HepG2 (cell line): ENCODE data around the gene PLCL2. TPM values are rescaled to one million over a fixed set of nuclear protein-coding genes. Genes with fewer than 3 reads are reported as not detected.

Experiments
- ATAC-seq: fragments of 200-7000 bp; cut with Tn5 transposase; 3 replicates; pipeline ENCODE4 v1.9.1; 2020; ENCODE audit warnings: mild to moderate bottlenecking, moderate library complexity
- BruUV-seq: library from RNA; stranded (reverse); fragments of 400-500 nt; replicated peaks from 2 replicates; lab custom pipeline; 2021; lab: Mats Ljungman, UMichigan
- CTCF ChIA-PET: fragments of 300-600 bp; formaldehyde crosslinking; extraction: SDS; loops from one replicate; lab custom pipeline; 2021; ENCODE audit warnings: low total read pairs, inconsistent platforms, low intra/inter-chr PET ratio; lab: Yijun Ruan, JAX
- POLR2A ChIA-PET: fragments of 350-600 bp; sonication (Branson Sonifier 250); formaldehyde crosslinking; loops from one replicate; lab custom pipeline; 2020; ENCODE audit warnings: antibody characterized with exemption, inconsistent platforms; lab: Yijun Ruan, JAX
- DNase-seq: peaks from one replicate; pipeline ENCODE4 v3.0.0-alpha.2; 2015; ENCODE audit warnings: low spot score
- FAIRE-seq: peaks from 3 replicates; lab custom pipeline; 2011; peaks lifted over from hg19 to GRCh38; lab: Jason Lieb, UNC
- H2AFZ ChIP-seq: one replicate; pipeline ENCODE4 v1.6.1; 2011; ENCODE audit warnings: low read length, inconsistent platforms
- H3K27ac ChIP-seq: fragments of 300-600 bp; 3 replicates; pipeline ENCODE4 v1.8.0; 2011; ENCODE audit warnings: mixed run types, mild to moderate bottlenecking, mixed read lengths, low read length, inconsistent platforms; ENCODE audit not compliant: insufficient read depth; ENCODE audit errors: extremely low read length
- H3K27me3 ChIP-seq, 2 experiments: fragments of 200-600 bp in 1 of 2; 2 replicates in 1 of 2; 3 replicates in 1 of 2; pipeline versions ENCODE4 v1.6.0 to v1.8.0; 2011; ENCODE audit warnings: low read length in 2 of 2, mild to moderate bottlenecking in 2 of 2, moderate library complexity in 2 of 2, inconsistent platforms in 1 of 2; ENCODE audit not compliant: insufficient read depth in 2 of 2, control insufficient read depth in 1 of 2
- H3K36me3 ChIP-seq, 2 experiments: fragments of 200-600 bp in 1 of 2; replicated peaks in 1 of 2; 2 replicates in 1 of 2; 3 replicates in 1 of 2; pipeline versions ENCODE4 v1.5.1 to v1.8.0; 2011; ENCODE audit warnings: low read length in 2 of 2, inconsistent platforms in 1 of 2; ENCODE audit not compliant: insufficient read depth in 2 of 2, control insufficient read depth in 1 of 2
- H3K4me1 ChIP-seq: 2 replicates; pipeline ENCODE4 v1.5.1; 2012; ENCODE audit warnings: low read length, inconsistent platforms; ENCODE audit not compliant: insufficient read depth
- H3K4me2 ChIP-seq: 2 replicates; pipeline ENCODE4 v1.6.0; 2011; ENCODE audit warnings: low read depth, low read length, inconsistent platforms
- H3K4me3 ChIP-seq, 3 experiments: fragments of 200-600 bp in 1 of 3; sonication (generic), shearing (Covaris generic) in 1 of 3; replicated peaks in 1 of 3; 2 replicates each; pipeline ENCODE4 v1.5.1; 2011 to 2016; ENCODE audit warnings: low read length in 3 of 3, inconsistent platforms in 2 of 3, low read depth in 2 of 3, mild to moderate bottlenecking in 2 of 3, control low read depth in 1 of 3, mixed read lengths in 1 of 3; ENCODE audit not compliant: insufficient read depth in 1 of 3
- H3K79me2 ChIP-seq: one replicate; pipeline ENCODE4 v1.6.1; 2011; ENCODE audit warnings: low read length, inconsistent platforms; ENCODE audit not compliant: insufficient read depth
- H3K9ac ChIP-seq: 2 replicates; pipeline ENCODE4 v1.6.0; 2011; ENCODE audit warnings: mild to moderate bottlenecking, low read depth, low read length, inconsistent platforms; ENCODE audit not compliant: insufficient read depth
- H3K9me3 ChIP-seq: 2 replicates; pipeline ENCODE4 v1.5.1; 2012; ENCODE audit warnings: mild to moderate bottlenecking, low read length
- H4K20me1 ChIP-seq: 2 replicates; pipeline ENCODE4 v1.6.0; 2011; ENCODE audit warnings: inconsistent platforms, mild to moderate bottlenecking, low read length, moderate library complexity; ENCODE audit not compliant: insufficient read depth
- CEBPG ChIP-seq: IDR thresholded peaks from 2 replicates; pipeline ENCODE4 v1.6.1; 2016
- GTF2F1 ChIP-seq: fragments of 150-350 bp; IDR thresholded peaks from 2 replicates; pipeline ENCODE4 v1.6.1; 2014; ENCODE audit warnings: low read length
- HHEX ChIP-seq: IDR thresholded peaks from 2 replicates; pipeline ENCODE4 v1.6.1; 2016; ENCODE audit warnings: control low read depth
- MAFF ChIP-seq: IDR thresholded peaks from 2 replicates; pipeline ENCODE4 v1.6.1; 2011; ENCODE audit warnings: low read depth, low read length, improper control_type of control experiment
- NFKBIZ ChIP-seq: IDR thresholded peaks from 2 replicates; pipeline ENCODE4 v1.6.1; 2018; ENCODE audit warnings: missing genetic modification reagents, missing compliant biosample characterization
- NFYC ChIP-seq: IDR thresholded peaks from 2 replicates; pipeline ENCODE4 v1.6.1; 2016; ENCODE audit warnings: missing genetic modification reagents, missing compliant biosample characterization
- RCOR2 ChIP-seq: IDR thresholded peaks from 2 replicates; pipeline ENCODE4 v1.6.1; 2016; ENCODE audit warnings: missing biosample characterization, missing genetic modification reagents
- SRSF9 ChIP-seq: fragments of 200-400 bp; formaldehyde crosslinking; IDR thresholded peaks from 2 replicates; pipeline ENCODE4 v1.6.1; 2018; ENCODE audit warnings: borderline replicate concordance, mild to moderate bottlenecking, low read depth, low read length; ENCODE audit not compliant: insufficient read depth, poor library complexity, severe bottlenecking
- YEATS2 ChIP-seq: sonication (generic); formaldehyde crosslinking; IDR thresholded peaks from 2 replicates; pipeline ENCODE4 v1.4.0; 2020; ENCODE audit warnings: missing genetic modification reagents, borderline replicate concordance
- ZNF121 ChIP-seq: sonication (generic); formaldehyde crosslinking; IDR thresholded peaks from 2 replicates; pipeline ENCODE4 v1.5.0; 2020; ENCODE audit warnings: mild to moderate bottlenecking, missing genetic modification reagents
- ZNF235 ChIP-seq: sonication (generic); formaldehyde crosslinking; IDR thresholded peaks from 2 replicates; pipeline ENCODE4 v1.8.1; 2023; ENCODE audit warnings: mild to moderate bottlenecking, missing genetic modification reagents, borderline replicate concordance
- ZNF558 ChIP-seq: sonication (generic); formaldehyde crosslinking; IDR thresholded peaks from 2 replicates; pipeline ENCODE4 v1.9.0; 2022; ENCODE audit warnings: mild to moderate bottlenecking, missing genetic modification reagents, borderline replicate concordance
- WGBS: methylation state at CpG from one replicate; pipeline ENCODE4 v1.1.6; 2017; ENCODE audit warnings: low lambda C conversion rate; 5-methylcytosine and 5-hydroxymethylcytosine counted together
- in situ Hi-C: cut with HindIII; loops from 2 replicates; pipeline ENCODE4 v1.10.0; 2017; ENCODE audit warnings: low pct_unique_long_range_greater_than_20kb; ENCODE audit not compliant: extremely low pct_ligation_motif_present
- intact Hi-C: fragments of 100-400 bp; cut with micrococcal nuclease; formaldehyde crosslinking; loops from one replicate; pipeline ENCODE4 v1.10.0; 2022; ENCODE audit not compliant: unreplicated experiment
- polyA plus RNA-seq, 8 experiments: library from polyadenylated mRNA; depleted of rRNA in 3 of 8; stranded (reverse) in 7 of 8; unstranded in 1 of 8; fragments of >200 nt; fragmentation: Illumina TruSeq in 4 of 8; extraction: Trizol in 4 of 8; gene quantifications; 2 replicates each; pipeline versions ENCODE4 v1.2.1 to v1.2.3, GENCODE V29; 2011 to 2016; ENCODE audit warnings: low read depth in 4 of 8, missing spikeins in 1 of 8, mixed read lengths in 1 of 8; ENCODE audit not compliant: insufficient read depth in 1 of 8
- total RNA-seq, 5 experiments: library from RNA; depleted of rRNA; stranded (reverse); fragments of >200 nt; fragmentation: Illumina TruSeq; extraction: Trizol; gene quantifications; 2 replicates each; pipeline ENCODE4 v1.2.3, GENCODE V29; 2016; ENCODE audit warnings: low read depth in 1 of 5
- TF ChIP-seq, protein P1 (sequence below): sonication (generic); formaldehyde crosslinking; IDR thresholded peaks from 2 replicates; pipeline ENCODE4 v1.4.0; 2020; ENCODE audit warnings: mild to moderate bottlenecking, missing genetic modification reagents, borderline replicate concordance
- TF ChIP-seq, protein P2 (sequence below): fragments of 450-650 bp; IDR thresholded peaks from 2 replicates; pipeline ENCODE4 v1.6.1; 2017

Gene PLCL2
- total and polyA plus RNA-seq, 2 of the 13 experiments (the other 11 are each of a cell fraction or from before 2014, with no cell fraction given), result not detected

DNA sequence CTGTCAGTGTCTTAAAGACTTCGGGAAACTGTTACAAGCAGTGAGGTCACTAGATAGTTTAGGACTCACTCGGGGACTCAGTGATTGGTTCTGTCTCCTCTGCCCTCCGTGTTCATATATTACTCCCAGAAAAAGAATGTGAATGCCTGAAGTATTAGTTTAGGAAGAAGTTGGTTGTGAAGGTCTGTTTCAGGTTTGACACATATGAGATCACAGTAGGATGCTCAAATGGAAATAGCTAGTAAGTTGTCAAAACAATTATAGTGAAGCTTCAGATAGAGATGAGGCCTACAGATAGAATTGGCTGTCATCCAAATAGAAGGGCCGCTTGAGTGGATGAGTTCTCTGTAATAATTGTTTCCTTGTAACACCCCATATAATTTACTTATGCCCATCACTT is 172.6 kb downstream of the PLCL2 start:
- Histone ChIP-seq H3K9ac (no peak overlapping the region), H3K4me1 (no peaks in the 10 kb centered on the region), H3K36me3 (no peaks in the 10 kb centered on the region), H3K4me3 (no peak overlapping the region), H3K4me2 (no peak overlapping the region), H4K20me1 (no peaks in the 10 kb centered on the region), H3K9me3 (no peaks in the 10 kb centered on the region), H2AFZ (no peak overlapping the region), H3K79me2 (no peaks in the 10 kb centered on the region), H3K27me3 (no peaks in the 10 kb centered on the region; a peak in 1 of 5 replicates), H3K27ac (no peak overlapping the region)
- FAIRE-seq, result no peak
- WGBS, result 2% methylated on average over 4 of the region's 4 CpGs
- ChIA-PET CTCF (no interaction called here), POLR2A (no interaction called here)
- DNase-seq, result no peak
- no peak for ATAC-seq
- in situ Hi-C loops, result no loop called here
- intact Hi-C loops, result no loop called here
- TF ChIP-seq MAFF (no peak), ZNF558 (CRISPR knock-in tag) (no peak), NFYC (CRISPR knock-in tag) (no peak), CEBPG (CRISPR knock-in tag) (no peak), ZNF121 (CRISPR knock-in tag) (no peak), NFKBIZ (CRISPR knock-in tag) (no peak), HHEX (CRISPR knock-in tag) (no peak), ZNF235 (CRISPR knock-in tag) (no peak), SRSF9 (no peak), YEATS2 (CRISPR knock-in tag) (no peak), GTF2F1 (no peak), RCOR2 (CRISPR knock-in tag) (no peak)
- TF ChIP-seq, protein P1, sequence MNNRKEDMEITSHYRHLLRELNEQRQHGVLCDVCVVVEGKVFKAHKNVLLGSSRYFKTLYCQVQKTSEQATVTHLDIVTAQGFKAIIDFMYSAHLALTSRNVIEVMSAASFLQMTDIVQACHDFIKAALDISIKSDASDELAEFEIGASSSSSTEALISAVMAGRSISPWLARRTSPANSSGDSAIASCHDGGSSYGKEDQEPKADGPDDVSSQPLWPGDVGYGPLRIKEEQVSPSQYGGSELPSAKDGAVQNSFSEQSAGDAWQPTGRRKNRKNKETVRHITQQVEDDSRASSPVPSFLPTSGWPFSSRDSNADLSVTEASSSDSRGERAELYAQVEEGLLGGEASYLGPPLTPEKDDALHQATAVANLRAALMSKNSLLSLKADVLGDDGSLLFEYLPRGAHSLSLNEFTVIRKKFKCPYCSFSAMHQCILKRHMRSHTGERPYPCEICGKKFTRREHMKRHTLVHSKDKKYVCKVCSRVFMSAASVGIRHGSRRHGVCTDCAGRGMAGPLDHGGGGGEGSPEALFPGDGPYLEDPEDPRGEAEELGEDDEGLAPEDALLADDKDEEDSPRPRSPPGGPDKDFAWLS, result no peak
- TF ChIP-seq, protein P2, sequence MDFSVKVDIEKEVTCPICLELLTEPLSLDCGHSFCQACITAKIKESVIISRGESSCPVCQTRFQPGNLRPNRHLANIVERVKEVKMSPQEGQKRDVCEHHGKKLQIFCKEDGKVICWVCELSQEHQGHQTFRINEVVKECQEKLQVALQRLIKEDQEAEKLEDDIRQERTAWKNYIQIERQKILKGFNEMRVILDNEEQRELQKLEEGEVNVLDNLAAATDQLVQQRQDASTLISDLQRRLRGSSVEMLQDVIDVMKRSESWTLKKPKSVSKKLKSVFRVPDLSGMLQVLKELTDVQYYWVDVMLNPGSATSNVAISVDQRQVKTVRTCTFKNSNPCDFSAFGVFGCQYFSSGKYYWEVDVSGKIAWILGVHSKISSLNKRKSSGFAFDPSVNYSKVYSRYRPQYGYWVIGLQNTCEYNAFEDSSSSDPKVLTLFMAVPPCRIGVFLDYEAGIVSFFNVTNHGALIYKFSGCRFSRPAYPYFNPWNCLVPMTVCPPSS, result no peak
- TF ChIP-seq, all 625 proteins: peak for 0
- no TSS peak for BruUV-seq
